ENCODE data around the gene UMAD1. TPM values are rescaled to one million over a fixed set of nuclear protein-coding genes. Genes with fewer than 3 reads are reported as not detected.
"Not testable (repeated sequence)": the region's sequence is repeated elsewhere in the genome, so short reads cannot be mapped to it uniquely, and the experiment has no call there.

Gene UMAD1
- total and polyA plus RNA-seq, 4 donors: 7.7 to 19.2 (median 12.2) TPM

DNA sequence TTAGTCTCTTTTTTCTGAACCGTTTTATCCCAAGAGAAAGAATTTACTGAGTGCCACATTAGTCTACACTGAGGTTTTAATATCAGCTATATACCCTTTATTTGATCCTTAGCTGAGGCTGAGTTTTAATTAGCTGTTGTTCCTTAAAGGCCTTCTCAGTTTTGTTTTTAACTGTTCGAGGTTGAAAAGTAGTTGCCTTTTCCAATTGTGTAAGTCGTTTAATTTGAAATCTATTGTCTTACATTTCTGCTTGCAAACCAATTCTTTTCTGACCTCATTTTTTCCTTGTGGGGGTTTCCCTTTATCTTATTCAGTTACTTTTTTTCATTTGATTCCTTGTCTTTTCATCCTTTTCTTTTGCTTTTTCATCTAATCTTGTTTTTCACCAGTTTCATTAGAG is 30.8 kb downstream of the UMAD1 start:
- Histone ChIP-seq H3K4me3 (no peak overlapping the region), H3K9ac (ENCODE audit: insufficient read depth in 1 of 2, low read length in 2 of 2) (no peak overlapping the region), H3K4me1 (ENCODE audit: control insufficient read depth in 5 of 5, insufficient read depth in 5 of 5, low read length in 5 of 5) (peaks cover 0 to 3% (median 0%) of the 10 kb centered on the region in 5 donors), H3K27me3 (ENCODE audit: control insufficient read depth in 3 of 3, insufficient read depth in 3 of 3, low read length in 2 of 3) (no peaks in the 10 kb centered on the region), H3K36me3 (ENCODE audit: control insufficient read depth in 4 of 4, insufficient read depth in 4 of 4, low read length in 4 of 4) (peaks cover 0 to 7% (median 2%) of the 10 kb centered on the region in 4 donors), H3K9me3 (ENCODE audit: control insufficient read depth in 4 of 4, insufficient read depth in 3 of 4, low read length in 3 of 4) (no peaks in the 10 kb centered on the region), H3K27ac (ENCODE audit: low read depth in 1 of 2, low read length in 1 of 2) (no peak overlapping the region)
- ATAC-seq (ENCODE audit: insufficient read depth, low FRiP score) (no peak), DNase-seq (no peak)
- 69 to 71% methylated on average over 3 of the region's 3 CpGs for WGBS, 2 donors
- TF ChIP-seq, protein P1, sequence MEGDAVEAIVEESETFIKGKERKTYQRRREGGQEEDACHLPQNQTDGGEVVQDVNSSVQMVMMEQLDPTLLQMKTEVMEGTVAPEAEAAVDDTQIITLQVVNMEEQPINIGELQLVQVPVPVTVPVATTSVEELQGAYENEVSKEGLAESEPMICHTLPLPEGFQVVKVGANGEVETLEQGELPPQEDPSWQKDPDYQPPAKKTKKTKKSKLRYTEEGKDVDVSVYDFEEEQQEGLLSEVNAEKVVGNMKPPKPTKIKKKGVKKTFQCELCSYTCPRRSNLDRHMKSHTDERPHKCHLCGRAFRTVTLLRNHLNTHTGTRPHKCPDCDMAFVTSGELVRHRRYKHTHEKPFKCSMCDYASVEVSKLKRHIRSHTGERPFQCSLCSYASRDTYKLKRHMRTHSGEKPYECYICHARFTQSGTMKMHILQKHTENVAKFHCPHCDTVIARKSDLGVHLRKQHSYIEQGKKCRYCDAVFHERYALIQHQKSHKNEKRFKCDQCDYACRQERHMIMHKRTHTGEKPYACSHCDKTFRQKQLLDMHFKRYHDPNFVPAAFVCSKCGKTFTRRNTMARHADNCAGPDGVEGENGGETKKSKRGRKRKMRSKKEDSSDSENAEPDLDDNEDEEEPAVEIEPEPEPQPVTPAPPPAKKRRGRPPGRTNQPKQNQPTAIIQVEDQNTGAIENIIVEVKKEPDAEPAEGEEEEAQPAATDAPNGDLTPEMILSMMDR (IDR thresholded peaks at IDR 0.05; ENCODE audit: control extremely low read depth, extremely low read depth): no peak

DNA sequence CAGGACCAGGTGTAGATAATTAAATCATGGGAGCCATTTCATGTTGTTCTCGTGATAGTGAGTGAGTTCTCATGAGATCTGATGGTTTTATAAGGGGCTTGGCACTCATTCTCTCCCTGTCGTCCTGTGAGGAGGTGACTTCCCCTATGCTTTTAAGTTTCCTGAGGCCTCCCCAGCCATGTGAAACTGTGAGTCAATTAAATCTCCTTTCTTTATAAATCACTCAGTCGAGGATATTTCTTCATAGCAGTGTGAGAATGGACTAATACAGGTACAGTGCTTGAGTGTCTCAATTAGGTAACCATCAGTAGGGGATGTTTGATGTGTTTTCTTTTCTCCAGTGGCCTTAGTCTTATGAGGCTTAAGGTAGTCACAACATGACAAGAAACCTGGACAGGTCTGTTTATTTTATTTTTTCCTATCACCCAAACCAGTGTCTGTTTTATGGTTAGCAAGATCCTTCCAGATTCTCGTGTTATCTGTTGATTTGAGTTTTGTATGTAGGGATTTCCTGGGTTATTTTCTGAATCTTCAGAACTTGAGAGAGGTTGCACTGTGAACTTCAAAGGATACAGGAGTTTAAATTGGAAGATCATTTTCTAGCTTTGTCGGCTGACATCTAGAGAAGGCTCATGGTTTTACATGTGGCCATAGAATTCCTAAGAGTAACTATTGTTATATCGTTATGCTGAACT is 32.1 kb downstream of the UMAD1 start:
- Histone ChIP-seq H3K4me1 (ENCODE audit: control insufficient read depth in 5 of 5, insufficient read depth in 5 of 5, low read length in 5 of 5) (peaks cover 0 to 3% (median 0%) of the 10 kb centered on the region in 5 donors), H3K27ac (ENCODE audit: low read depth in 1 of 2, low read length in 1 of 2) (no peak overlapping the region), H3K9ac (ENCODE audit: insufficient read depth in 1 of 2, low read length in 2 of 2) (no peak overlapping the region), H3K9me3 (ENCODE audit: control insufficient read depth in 4 of 4, insufficient read depth in 3 of 4, low read length in 3 of 4) (no peaks in the 10 kb centered on the region), H3K4me3 (no peak overlapping the region), H3K27me3 (ENCODE audit: control insufficient read depth in 3 of 3, insufficient read depth in 3 of 3, low read length in 2 of 3) (no peaks in the 10 kb centered on the region), H3K36me3 (ENCODE audit: control insufficient read depth in 4 of 4, insufficient read depth in 4 of 4, low read length in 4 of 4) (peaks cover 0 to 7% (median 2%) of the 10 kb centered on the region in 4 donors)
- DNase-seq: no peak
- 70 to 81% methylated on average over 6 of the region's 6 CpGs for WGBS, 2 donors
- TF ChIP-seq, protein P1 (IDR thresholded peaks at IDR 0.05; ENCODE audit: control extremely low read depth, extremely low read depth): no peak
- no peak for ATAC-seq (ENCODE audit: insufficient read depth, low FRiP score)

DNA sequence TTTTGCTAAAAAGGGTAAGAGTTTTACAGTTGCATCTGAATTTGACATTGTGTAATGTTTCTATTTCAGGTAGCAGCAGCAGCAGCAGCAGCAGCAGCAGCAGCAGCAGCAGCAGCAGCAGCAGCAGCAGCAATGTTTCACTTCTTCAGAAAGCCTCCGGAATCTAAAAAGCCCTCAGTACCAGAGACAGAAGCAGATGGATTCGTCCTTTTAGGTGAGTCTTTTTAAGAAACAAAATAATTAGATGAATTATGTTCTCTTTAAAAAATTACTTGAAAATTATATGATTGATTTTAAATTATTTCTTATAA is 32.6 kb downstream of the UMAD1 start:
- DNase-seq: no peak
- peaks cover 0 to 7% (median 2%) of the 10 kb centered on the region in 4 donors for H3K36me3 ChIP-seq (ENCODE audit: control insufficient read depth in 4 of 4, insufficient read depth in 4 of 4, low read length in 4 of 4)
- 74 to 84% methylated on average over 2 of the region's 2 CpGs for whole genome bisulfite sequencing, 2 donors
- ATAC-seq (ENCODE audit: insufficient read depth, low FRiP score): no peak
- no peaks in the 10 kb centered on the region for H3K4me1 ChIP-seq (ENCODE audit: control insufficient read depth in 5 of 5, insufficient read depth in 5 of 5, low read length in 5 of 5)
- H3K27ac ChIP-seq (ENCODE audit: low read depth in 1 of 2, low read length in 1 of 2): no peak overlapping the region
- H3K4me3 ChIP-seq: no peak overlapping the region
- no peaks in the 10 kb centered on the region for H3K27me3 ChIP-seq (ENCODE audit: control insufficient read depth in 3 of 3, insufficient read depth in 3 of 3, low read length in 2 of 3)
- TF ChIP-seq, protein P1 (IDR thresholded peaks at IDR 0.05; ENCODE audit: control extremely low read depth, extremely low read depth): no peak
- no peaks in the 10 kb centered on the region for H3K9me3 ChIP-seq (ENCODE audit: control insufficient read depth in 4 of 4, insufficient read depth in 3 of 4, low read length in 3 of 4)
- no peak overlapping the region for H3K9ac ChIP-seq (ENCODE audit: insufficient read depth in 1 of 2, low read length in 2 of 2)

DNA sequence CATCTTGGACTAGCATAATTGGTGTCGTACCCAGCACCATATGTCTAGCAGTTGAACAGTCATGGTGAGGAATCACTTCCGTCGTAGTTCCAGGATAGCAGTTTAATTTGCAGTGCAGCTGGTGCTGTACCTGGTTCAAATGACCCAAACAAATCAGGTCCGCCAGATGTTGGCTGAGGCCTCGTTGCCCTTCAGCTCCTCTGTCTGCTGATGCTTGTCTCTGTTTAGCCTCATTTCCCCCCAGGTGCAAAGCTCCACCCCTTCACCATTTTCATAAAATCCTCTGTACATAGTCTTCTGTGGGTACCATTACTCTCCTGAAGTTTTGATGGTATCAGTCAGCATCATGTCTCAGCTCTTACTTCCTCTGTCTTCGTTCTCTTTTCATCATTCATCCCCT is 35.1 kb downstream of the UMAD1 start:
- ATAC-seq (ENCODE audit: insufficient read depth, low FRiP score) (no peak), DNase-seq (no peak)
- Histone ChIP-seq H3K27ac (ENCODE audit: low read depth in 1 of 2, low read length in 1 of 2) (no peak overlapping the region), H3K36me3 (ENCODE audit: control insufficient read depth in 4 of 4, insufficient read depth in 4 of 4, low read length in 4 of 4) (peaks cover 0 to 7% (median 2%) of the 10 kb centered on the region in 4 donors), H3K4me3 (no peak overlapping the region), H3K9me3 (ENCODE audit: control insufficient read depth in 4 of 4, insufficient read depth in 3 of 4, low read length in 3 of 4) (no peaks in the 10 kb centered on the region), H3K27me3 (ENCODE audit: control insufficient read depth in 3 of 3, insufficient read depth in 3 of 3, low read length in 2 of 3) (no peaks in the 10 kb centered on the region), H3K4me1 (ENCODE audit: control insufficient read depth in 5 of 5, insufficient read depth in 5 of 5, low read length in 5 of 5) (no peaks in the 10 kb centered on the region), H3K9ac (ENCODE audit: insufficient read depth in 1 of 2, low read length in 2 of 2) (no peak overlapping the region)
- TF ChIP-seq, protein P1 (IDR thresholded peaks at IDR 0.05; ENCODE audit: control extremely low read depth, extremely low read depth): no peak
- 78 to 84% methylated on average over 6 of the region's 6 CpGs for WGBS, 2 donors

DNA sequence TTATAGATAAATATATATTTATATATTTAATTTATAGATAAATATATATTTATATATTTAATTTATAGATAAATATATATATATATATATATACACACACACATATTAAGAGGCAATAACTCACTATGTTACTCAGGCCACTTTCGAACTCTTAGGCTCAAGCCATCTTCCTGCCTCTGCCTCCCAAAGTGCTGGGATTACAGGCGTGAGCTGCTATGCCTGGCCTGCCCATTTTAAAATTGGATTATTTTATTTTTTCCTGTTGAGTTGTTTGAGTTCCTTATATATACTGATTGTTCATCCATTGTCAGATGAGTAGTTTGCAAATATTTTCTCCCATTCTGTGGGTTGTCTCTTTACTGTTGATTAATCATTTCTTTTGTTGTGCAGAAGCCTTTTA is 39.1 kb downstream of the UMAD1 start:
- not testable (repeated sequence) for ATAC-seq (ENCODE audit: insufficient read depth, low FRiP score); H3K9ac ChIP-seq (ENCODE audit: insufficient read depth in 1 of 2, low read length in 2 of 2); H3K9me3 ChIP-seq (ENCODE audit: control insufficient read depth in 4 of 4, insufficient read depth in 3 of 4, low read length in 3 of 4); H3K27ac ChIP-seq (ENCODE audit: low read depth in 1 of 2, low read length in 1 of 2); H3K36me3 ChIP-seq (ENCODE audit: control insufficient read depth in 4 of 4, insufficient read depth in 4 of 4, low read length in 4 of 4); H3K4me3 ChIP-seq; H3K27me3 ChIP-seq (ENCODE audit: control insufficient read depth in 3 of 3, insufficient read depth in 3 of 3, low read length in 2 of 3); H3K4me1 ChIP-seq (ENCODE audit: control insufficient read depth in 5 of 5, insufficient read depth in 5 of 5, low read length in 5 of 5); DNase-seq
- WGBS, 2 donors: 96 to 98% methylated on average over 2 of the region's 2 CpGs
